Inflammatory macrophage treated with lipopolysaccharide for 1 hour (primary cell): ENCODE data around the gene OR2A7.
"Not testable (repeated sequence)": the region's sequence is repeated elsewhere in the genome, so short reads cannot be mapped to it uniquely, and the experiment has no call there.

Experiments used
- DNase-seq, 2 donors: peaks; one replicate each; pipeline ENCODE4 v3.0.0-alpha.2; 2020 to 2022

OR2A7 gene

DNA sequence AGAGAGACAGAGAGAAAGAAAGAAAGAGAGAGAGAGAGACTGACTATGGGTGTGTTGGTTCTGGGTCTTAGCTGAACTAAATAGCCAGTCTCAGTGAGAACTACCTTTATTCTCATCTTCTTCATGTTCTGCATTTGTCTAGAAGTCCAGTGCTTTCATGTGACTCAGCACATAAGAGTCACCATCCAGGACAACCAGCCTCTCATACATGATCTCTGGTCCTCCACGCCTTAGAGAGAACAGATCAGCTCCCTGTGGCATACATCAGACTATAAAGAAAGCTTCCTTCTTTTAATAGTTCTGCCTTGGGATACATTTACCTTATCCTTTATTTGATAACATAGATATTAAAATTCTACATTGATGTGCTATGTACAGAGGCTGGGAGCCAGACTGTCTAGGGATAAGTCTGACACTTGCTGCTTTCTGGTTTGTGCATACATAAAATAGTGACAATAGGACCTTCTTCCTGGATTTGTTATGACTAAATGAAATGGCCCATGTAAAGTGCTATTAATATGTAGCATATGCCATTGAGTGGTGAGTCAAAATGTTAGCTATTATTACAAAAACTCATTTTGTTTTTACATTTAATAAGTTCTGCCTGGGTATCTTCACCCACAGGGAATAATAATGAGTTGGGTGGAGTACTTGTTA, 16.8 kb downstream of the OR2A7 start:
- not testable (repeated sequence) for DNase-seq

DNA sequence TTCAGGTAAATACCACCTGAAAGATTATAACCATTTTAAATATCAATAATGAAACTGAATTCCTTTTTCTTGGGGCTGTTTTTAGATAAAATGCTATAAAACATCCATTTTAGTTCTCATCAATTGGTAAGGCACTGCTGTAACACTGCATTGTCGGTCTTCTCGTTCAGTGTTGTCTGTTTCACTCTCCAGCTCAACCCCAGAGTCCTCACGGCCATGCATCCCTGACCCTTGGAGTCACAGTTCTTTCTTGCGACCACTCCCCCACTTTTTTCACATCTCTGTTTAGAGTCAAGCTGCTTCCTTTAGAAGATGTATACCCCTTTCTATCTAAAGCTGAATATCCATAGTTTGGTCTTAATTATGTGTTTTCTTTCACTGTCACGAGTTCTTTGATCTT, 17.6 kb downstream of the OR2A7 start:
- not testable (repeated sequence) for DNase-seq

DNA sequence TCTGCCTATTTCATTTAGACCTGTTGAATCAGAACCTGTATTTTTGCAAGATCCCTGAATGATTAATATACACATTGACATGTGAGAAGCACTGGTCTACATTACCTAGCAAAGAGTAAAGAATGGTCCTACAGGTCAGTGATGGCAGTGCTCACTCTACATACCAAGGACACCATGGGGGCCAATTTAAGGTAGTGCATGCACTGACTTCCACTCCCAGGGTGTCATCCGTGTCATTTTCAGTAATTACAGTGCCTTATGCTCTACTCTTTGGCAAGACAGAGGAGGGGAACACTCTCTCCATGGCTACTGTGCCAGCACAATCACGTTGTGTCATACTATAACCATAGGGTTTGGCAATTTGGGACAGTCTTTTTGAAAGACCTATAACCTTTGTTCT, 19.2 kb downstream of the OR2A7 start:
- DNase-seq, result not testable (repeated sequence)

DNA sequence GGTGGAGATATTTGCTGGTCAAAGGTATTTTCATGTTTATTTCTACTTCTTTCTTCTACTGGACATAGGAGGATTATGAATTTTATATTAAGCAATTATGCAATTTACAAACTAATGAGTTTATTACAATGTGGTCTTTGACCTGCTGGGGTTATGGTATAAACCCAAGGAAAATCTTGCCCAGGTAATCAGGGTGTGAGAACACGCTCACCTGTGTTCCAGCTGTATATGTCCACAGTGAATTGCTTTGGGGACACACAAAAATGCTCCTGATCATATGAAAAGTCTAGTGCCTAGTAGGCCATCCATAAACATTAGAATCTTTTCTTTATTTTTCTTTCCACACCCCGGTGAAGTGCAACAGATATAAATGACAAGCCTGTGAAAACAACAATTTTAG, 25.2 kb downstream of the OR2A7 start, which contains the start of gene OR2A42:
Gene OR2A42, minus strand, starts transcription at position 241 of the 400 bp plus-strand sequence. CDS start 6,762 bp downstream, outside the sequence.
- not testable (repeated sequence) for DNase-seq

DNA sequence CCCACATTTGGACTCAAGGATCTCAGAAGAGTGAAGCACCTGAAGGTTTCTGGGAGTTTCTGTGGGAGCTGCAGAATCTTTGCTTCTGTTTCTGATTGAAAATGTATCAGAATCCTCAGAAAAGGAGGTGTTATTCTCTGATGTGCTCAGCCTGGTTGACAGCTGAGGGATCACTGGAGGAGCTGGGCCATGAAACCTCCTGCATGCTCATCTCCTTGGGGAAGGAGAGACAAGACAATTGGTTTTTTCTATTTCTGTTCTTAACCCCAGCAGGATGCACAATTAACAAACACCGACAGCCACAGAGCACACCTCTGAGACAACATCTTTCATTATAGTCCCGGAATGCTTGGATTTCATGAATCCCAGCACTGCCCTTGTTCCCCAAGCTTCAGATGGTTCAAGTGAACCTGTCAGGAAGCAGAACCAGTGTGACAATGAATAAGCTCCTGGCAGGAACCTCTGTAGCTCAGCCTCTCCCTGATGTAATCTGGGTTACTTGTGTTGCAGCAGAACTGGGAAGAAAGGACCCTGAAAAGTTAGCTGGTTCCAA, 26.0 kb downstream of the OR2A7 start:
- DNase-seq, result not testable (repeated sequence)

DNA sequence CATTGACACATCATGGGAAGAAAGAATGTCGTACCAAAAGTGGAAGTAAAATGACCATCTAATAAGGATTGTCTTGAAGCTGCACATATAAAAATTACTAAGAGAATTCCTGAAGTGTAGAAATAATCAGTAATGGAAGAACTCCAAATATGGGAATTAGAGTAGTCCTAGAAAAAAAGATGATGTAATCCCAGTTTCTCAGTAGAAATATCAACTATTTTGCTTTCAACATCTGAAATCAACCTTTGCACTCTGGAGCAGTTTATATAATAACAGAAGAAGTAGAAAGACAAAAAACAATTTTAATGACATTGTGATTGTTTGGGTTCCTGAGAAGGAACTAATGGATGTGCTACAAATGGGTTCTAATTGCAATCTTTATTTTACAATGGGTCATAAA, 31.6 kb downstream of the OR2A7 start:
- not testable (repeated sequence) for DNase-seq

DNA sequence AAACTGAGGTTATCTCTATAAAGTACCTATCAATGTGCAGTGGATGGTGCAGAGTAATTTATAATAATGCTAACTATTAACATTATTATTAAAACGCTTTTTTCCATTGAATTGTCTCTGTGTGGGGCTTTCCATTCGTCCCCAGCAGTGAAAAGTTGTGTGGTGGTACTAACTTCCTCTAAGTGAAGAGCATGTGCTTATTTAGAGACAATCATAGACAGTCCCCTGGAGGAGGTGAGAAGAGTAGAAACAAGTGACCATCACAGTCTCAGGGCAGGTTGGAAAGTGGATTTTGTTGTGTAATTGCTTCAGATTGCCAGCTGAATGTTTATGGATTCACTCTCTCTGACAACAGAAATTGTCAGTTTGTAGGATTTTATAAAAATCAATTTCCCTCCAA, 33.6 kb downstream of the OR2A7 start:
- not testable (repeated sequence) for DNase-seq

DNA sequence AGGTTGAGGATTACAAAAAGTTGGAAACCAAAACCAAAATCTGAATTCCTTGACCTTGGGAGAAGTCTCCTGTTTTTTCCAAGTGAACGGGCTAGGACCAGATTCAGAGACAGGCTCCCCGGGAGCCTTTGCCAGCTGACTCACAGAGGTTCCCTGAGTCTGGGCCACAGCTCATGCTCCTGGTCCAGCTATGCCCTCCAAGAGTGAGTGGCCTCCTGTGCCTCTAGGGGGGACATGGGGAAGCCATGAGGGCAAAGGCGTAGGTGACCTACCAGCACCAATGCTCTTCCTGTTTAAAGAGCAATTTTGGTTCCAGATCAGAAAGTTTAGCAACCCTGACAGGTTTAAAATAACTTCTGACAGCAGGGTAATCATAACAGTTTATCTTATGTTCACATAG, 35.8 kb downstream of the OR2A7 start:
- not testable (repeated sequence) for DNase-seq

DNA sequence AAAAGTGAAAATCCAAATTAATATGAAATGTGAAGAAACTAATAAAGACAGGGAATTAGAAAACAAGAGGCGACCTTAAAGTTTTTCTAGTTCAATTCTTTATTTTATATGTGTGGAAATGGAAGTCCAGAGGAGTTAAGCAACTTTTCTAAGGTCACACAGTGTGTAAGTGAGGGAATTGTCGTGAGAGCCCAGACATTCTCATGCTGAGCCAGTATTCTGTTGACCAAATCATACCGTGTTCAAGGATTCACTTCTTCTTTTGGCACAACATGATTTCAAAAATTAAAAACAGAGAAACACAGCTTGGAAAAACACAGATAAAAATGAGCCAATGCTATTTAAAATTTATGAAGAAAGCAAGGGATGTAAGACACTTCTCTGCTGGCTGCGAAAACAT, 37.7 kb downstream of the OR2A7 start:
- DNase-seq, result peak in 1 of 2 donors; percentile 1

DNA sequence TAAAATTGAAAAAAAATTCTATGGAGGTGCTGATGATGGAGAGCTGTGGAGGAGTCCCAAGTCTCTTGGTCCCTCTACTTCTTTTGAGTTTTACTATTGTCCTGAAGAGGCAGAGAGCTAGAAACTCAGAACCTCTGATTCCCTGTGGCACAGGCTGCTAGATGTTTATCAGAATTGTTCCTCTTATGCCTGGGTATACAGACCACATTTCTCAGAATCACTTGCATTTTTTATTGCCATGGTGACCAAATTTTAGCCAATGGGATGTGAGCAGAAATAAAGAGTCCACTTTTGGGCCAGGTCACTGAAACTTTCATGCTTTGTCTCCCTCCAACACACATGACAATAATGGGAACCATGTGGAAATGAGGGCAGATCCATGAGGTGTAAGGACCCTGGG, 40.9 kb downstream of the OR2A7 start:
- DNase-seq, result not testable (repeated sequence)

DNA sequence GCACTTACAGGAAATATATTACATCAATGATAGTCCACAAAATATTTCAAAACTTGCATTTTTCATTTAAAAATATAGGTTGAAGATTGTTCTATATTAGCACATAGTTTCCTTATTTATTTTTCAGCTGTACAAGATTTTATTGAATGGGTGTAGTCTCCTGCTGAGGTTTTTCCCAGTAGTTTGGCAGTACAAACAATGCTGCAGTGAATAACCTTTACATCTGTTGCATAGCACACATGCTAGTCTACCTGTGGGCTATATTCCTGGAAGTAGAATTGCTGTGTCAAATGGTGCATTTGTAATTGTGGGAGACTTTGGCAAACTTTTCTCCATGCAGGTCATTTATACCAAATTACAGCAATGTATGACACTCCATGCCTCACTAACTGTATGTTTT, 44.1 kb downstream of the OR2A7 start:
- DNase-seq, result not testable (repeated sequence)

DNA sequence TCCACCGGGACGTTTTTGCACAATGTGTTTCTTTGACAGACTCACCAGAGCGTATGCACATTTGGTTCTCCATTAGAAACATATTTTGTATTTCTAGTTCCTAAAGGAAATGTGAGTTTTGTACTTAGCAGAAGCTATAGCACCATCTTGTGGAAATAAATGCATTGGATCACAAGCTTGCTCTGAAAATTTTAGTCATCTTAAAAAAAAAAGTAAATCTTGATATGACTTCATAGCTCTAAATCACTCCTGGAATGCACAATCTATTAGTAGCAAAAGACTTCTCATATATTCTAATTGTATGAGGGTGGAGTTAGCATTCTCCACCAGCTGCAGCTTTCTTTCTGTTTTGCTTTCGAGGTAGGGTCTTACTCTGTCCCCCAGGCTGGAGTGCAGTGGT, 45.4 kb downstream of the OR2A7 start:
- not testable (repeated sequence) for DNase-seq

DNA sequence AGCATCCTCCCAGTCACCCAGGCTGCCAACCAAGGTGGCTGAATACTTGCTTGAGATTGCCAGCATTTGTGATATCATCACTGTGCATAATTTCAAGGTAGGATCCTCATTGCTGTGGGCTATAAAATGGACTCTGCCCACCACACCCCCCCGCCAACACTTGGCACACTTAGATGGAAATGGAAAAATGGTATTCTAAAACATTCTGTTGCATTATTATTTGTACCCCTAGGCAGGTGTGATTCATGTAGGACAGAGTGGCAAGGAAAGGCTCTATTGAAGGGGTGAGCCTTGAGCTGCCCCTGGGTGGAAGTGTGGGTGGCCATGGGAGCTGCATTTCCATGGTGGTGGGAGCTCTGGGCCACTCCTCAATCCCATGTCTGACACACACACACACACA, 46.0 kb downstream of the OR2A7 start:
- DNase-seq, result not testable (repeated sequence)

DNA sequence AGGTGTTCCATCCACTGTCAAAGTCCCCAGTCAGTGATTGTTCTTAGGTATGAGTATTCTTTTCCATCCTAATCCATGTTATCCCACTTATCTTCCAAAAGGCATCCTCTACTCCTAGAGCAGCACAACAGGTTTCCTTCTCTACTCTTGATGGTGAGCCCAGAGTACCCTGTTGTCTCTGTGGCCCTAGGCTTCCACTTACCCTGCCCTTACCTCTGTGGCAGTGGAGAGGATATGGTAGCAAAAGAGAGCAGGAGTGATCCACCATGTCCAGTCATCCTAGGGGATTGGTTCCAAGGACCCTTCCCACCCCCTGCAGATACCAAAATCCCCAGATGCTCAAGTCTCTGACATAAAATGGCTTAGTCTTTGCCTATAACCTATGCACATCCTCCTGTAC, 47.4 kb downstream of the OR2A7 start:
- not testable (repeated sequence) for DNase-seq
